A549 (cell line): ENCODE data around the gene TBC1D10A. TPM values are rescaled to one million over a fixed set of nuclear protein-coding genes. Genes with fewer than 3 reads are reported as not detected.

Source experiments
- ATAC-seq, 2 experiments: fragments of 200-7000 bp in 1 of 2; fragments of >200 bp in 1 of 2; cut with Nextera tagmentation in 1 of 2; cut with Tn5 transposase in 1 of 2; 3 replicates each; pipeline versions ENCODE4 v1.8.0 to v1.9.1; 2018 to 2020; ENCODE audit warnings: mild to moderate bottlenecking in 1 of 2, moderate library complexity in 1 of 2
- CTCF ChIA-PET: fragments of 300-600 bp; sonication (Branson Sonifier 250); formaldehyde crosslinking; extraction: SDS; loops from one replicate; lab custom pipeline; 2021; ENCODE audit warnings: antibody characterized with exemption, inconsistent platforms; lab: Yijun Ruan, JAX
- POLR2A ChIA-PET: fragments of 350-600 bp; formaldehyde crosslinking; extraction: SDS; loops from one replicate; lab custom pipeline; 2021; ENCODE audit warnings: antibody characterized with exemption, inconsistent platforms; lab: Yijun Ruan, JAX
- DNase-seq, 2 experiments: peaks; one replicate each; pipeline versions ENCODE4 v3.0.0 to v3.0.0-alpha.2; 2011 to 2016; ENCODE audit warnings: low read depth in 1 of 2, low spot score in 1 of 2
- FAIRE-seq: peaks from 2 replicates; lab custom pipeline; 2011; peaks lifted over from hg19 to GRCh38; lab: Jason Lieb, UNC
- H3K27ac ChIP-seq, 2 experiments: fragments of >200 bp; sonication (Bioruptor Twin); formaldehyde crosslinking; 3 replicates each; pipeline ENCODE4 v1.5.1; 2016 to 2017
- H3K4me1 ChIP-seq: fragments of >200 bp; sonication (Bioruptor Twin); formaldehyde crosslinking; 3 replicates; pipeline ENCODE4 v1.6.1; 2016
- H3K4me2 ChIP-seq: fragments of >200 bp; sonication (Bioruptor Twin); formaldehyde crosslinking; 3 replicates; pipeline ENCODE4 v1.6.1; 2016
- H3K4me3 ChIP-seq: fragments of >200 bp; sonication (Bioruptor Twin); formaldehyde crosslinking; 3 replicates; pipeline ENCODE4 v1.5.1; 2016
- H3K9me3 ChIP-seq: fragments of >200 bp; sonication (Bioruptor Twin); formaldehyde crosslinking; 3 replicates; pipeline ENCODE4 v1.6.1; 2016
- BHLHE40 ChIP-seq: IDR thresholded peaks from 2 replicates; pipeline ENCODE4 v1.6.1; 2012; ENCODE audit warnings: low read depth, low read length, inconsistent platforms
- CHD2 ChIP-seq: fragments of 150-350 bp; IDR thresholded peaks from 2 replicates; pipeline ENCODE4 v1.6.1; 2014; ENCODE audit warnings: low read length; ENCODE audit not compliant: partially characterized antibody
- CHD4 ChIP-seq: fragments of 200-600 bp; sonication (generic); IDR thresholded peaks from 2 replicates; pipeline ENCODE4 v1.6.1; 2016; ENCODE audit warnings: antibody characterized with exemption, mild to moderate bottlenecking, borderline replicate concordance
- EHF ChIP-seq: fragments of 250-450 bp; sonication (Bioruptor Pico); IDR thresholded peaks from 2 replicates; pipeline ENCODE4 v1.5.0; 2020; ENCODE audit warnings: mild to moderate bottlenecking
- EHMT2 ChIP-seq: fragments of 200-600 bp; sonication (generic); IDR thresholded peaks from 2 replicates; pipeline ENCODE4 v1.6.1; 2016; ENCODE audit warnings: antibody characterized with exemption, low read depth, mild to moderate bottlenecking, moderate library complexity
- ELK1 ChIP-seq: fragments of 150-350 bp; IDR thresholded peaks from 2 replicates; pipeline ENCODE4 v1.6.1; 2014; ENCODE audit warnings: low read depth, mild to moderate bottlenecking, low read length
- ESRRA ChIP-seq: fragments of 150-350 bp; IDR thresholded peaks from 2 replicates; pipeline ENCODE4 v1.6.1; 2014; ENCODE audit warnings: mild to moderate bottlenecking, low read length, borderline replicate concordance
- HDAC2 ChIP-seq: fragments of 200-600 bp; sonication (generic); IDR thresholded peaks from 2 replicates; pipeline ENCODE4 v1.6.1; 2016
- HOXA7 ChIP-seq: fragments of 250-450 bp; sonication (Bioruptor Pico); IDR thresholded peaks from 2 replicates; pipeline ENCODE4 v1.5.0; 2020; ENCODE audit warnings: mild to moderate bottlenecking, moderate library complexity
- JUN ChIP-seq, 2 experiments: fragments of >200 bp; sonication (Bioruptor Twin); formaldehyde crosslinking; IDR thresholded peaks; 2 replicates in 1 of 2; 3 replicates in 1 of 2; pipeline ENCODE4 v1.6.1; 2016 to 2017
- KDM5A ChIP-seq: fragments of 200-600 bp; sonication (generic); IDR thresholded peaks from 2 replicates; pipeline ENCODE4 v1.6.1; 2016; ENCODE audit warnings: antibody characterized with exemption, mild to moderate bottlenecking
- MAZ ChIP-seq: fragments of 150-350 bp; IDR thresholded peaks from 2 replicates; pipeline ENCODE4 v1.6.1; 2014; ENCODE audit warnings: antibody characterized with exemption, low read depth, low read length, borderline replicate concordance
- NFE2L2 ChIP-seq: fragments of 150-350 bp; conservative IDR thresholded peaks from 2 replicates; pipeline ENCODE4 v1.6.1; 2014; ENCODE audit warnings: low read length
- POLR2A ChIP-seq: IDR thresholded peaks from 2 replicates; pipeline ENCODE4 v1.6.1; 2012; ENCODE audit warnings: mild to moderate bottlenecking, low read length
- POLR2AphosphoS2 ChIP-seq: conservative IDR thresholded peaks from 2 replicates; pipeline ENCODE4 v1.6.1; 2012; ENCODE audit warnings: low read length, improper control_type of control experiment, inconsistent platforms
- RAD21 ChIP-seq, 2 experiments: fragments of >200 bp in 1 of 2; sonication (Bioruptor Twin) in 1 of 2; formaldehyde crosslinking in 1 of 2; IDR thresholded peaks in 1 of 2; conservative IDR thresholded peaks in 1 of 2; 2 replicates in 1 of 2; 3 replicates in 1 of 2; pipeline ENCODE4 v1.6.1; 2012 to 2018; ENCODE audit warnings: inconsistent platforms in 1 of 2
- RARB ChIP-seq: fragments of 250-450 bp; sonication (Bioruptor Pico); IDR thresholded peaks from 2 replicates; pipeline ENCODE4 v1.8.0; 2021; ENCODE audit warnings: mild to moderate bottlenecking, moderate library complexity
- RFX5 ChIP-seq: fragments of 450-650 bp; IDR thresholded peaks from 2 replicates; pipeline ENCODE4 v1.7.1; 2014; ENCODE audit warnings: antibody characterized with exemption, mild to moderate bottlenecking, moderate library complexity
- SMC3 ChIP-seq: fragments of >200 bp; sonication (Bioruptor Twin); formaldehyde crosslinking; IDR thresholded peaks from 3 replicates; pipeline ENCODE4 v1.6.1; 2018; ENCODE audit warnings: inconsistent platforms
- SREBF2 ChIP-seq: fragments of 450-650 bp; IDR thresholded peaks from 2 replicates; pipeline ENCODE4 v1.6.1; 2014; ENCODE audit warnings: mild to moderate bottlenecking, moderate library complexity
- ZNF302 ChIP-seq: fragments of 250-450 bp; sonication (Bioruptor Pico); IDR thresholded peaks from 2 replicates; pipeline ENCODE4 v1.9.0; 2021; ENCODE audit warnings: inconsistent platforms, mild to moderate bottlenecking, moderate library complexity
- ZSCAN20 ChIP-seq: fragments of 250-450 bp; sonication (Bioruptor Pico); IDR thresholded peaks from 2 replicates; pipeline ENCODE4 v1.8.0; 2022; ENCODE audit warnings: mild to moderate bottlenecking, moderate library complexity
- WGBS: methylation state at CpG from one replicate; pipeline ENCODE4 v1.1.6; 2017; ENCODE audit errors: missing lambda C conversion rate; 5-methylcytosine and 5-hydroxymethylcytosine counted together
- polyA plus RNA-seq, 4 experiments: library from polyadenylated mRNA; depleted of rRNA in 3 of 4; stranded (reverse); fragments of >200 nt; fragmentation: RNase III in 1 of 4; extraction: RNeasy Plus Mini Kit Qiagen cat#74134 plus additional on column Dnase treatment in 1 of 4; gene quantifications; 2 replicates in 3 of 4; 3 replicates in 1 of 4; pipeline ENCODE4 v1.2.3, GENCODE V29; 2011 to 2017
- TF ChIP-seq, protein P1 (sequence below): fragments of >200 bp; sonication (Bioruptor Twin); formaldehyde crosslinking; IDR thresholded peaks from 2 replicates; pipeline ENCODE4 v1.6.1; 2016
- TF ChIP-seq, protein P2 (sequence below): IDR thresholded peaks from 2 replicates; pipeline ENCODE4 v1.6.1; 2012

Gene TBC1D10A
- polyA plus RNA-seq, 2 of the 4 experiments (the other 2 are of a cell fraction) = 5.8 to 6.8 TPM

DNA sequence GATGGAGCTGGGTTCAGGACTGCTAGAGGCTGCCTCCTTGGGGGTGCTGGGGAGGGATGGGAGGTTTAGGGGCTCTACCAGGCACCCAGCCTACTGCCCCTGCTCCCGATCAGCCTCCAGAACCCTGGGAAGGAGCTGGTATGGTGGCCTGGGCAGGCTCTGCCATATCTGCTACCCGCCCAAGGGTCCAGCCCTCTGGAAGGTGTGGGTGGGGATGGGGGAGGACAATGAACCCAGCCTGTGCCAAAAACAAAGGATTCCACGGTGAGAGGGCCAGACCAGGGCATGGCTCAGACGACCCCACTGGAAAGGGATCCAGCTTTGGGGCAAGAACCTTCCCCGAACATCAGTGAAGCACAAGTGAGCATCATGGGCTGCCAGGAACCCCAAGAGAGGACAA, 40.4 kb downstream of the TBC1D10A start:
- ATAC-seq (no peak), FAIRE-seq (no peak), DNase-seq (no peak)
- Histone ChIP-seq H3K27ac (peak overlapping the region; percentile 76 to 92), H3K9me3 (no peaks in the 10 kb centered on the region), H3K4me1 (peaks cover 40% of the 10 kb centered on the region), H3K4me2 (peak overlapping the region; percentile 92; the same call in 1 of the 3 replicates), H3K4me3 (no peak overlapping the region)
- 65% methylated on average over 4 of the region's 5 CpGs for WGBS
- CTCF ChIA-PET = interaction anchor here (0.6 to 4.0 kb wide), 13 partner anchors 9 to 197 kb away, joined by 3 to 37 read pairs (median 4); partner anchors contain the start of gene RNF215
- POLR2A ChIA-PET = no interaction called here
- TF ChIP-seq MAZ (no peak), JUN (IDR thresholded peaks at IDR 0.05) (no peak), EHF (CRISPR knock-in tag) (no peak), ELK1 (no peak), SREBF2 (no peak), SMC3 (no peak)
- TF ChIP-seq, protein P1, sequence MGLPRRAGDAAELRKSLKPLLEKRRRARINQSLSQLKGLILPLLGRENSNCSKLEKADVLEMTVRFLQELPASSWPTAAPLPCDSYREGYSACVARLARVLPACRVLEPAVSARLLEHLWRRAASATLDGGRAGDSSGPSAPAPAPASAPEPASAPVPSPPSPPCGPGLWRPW = no peak
- TF ChIP-seq, protein P2, sequence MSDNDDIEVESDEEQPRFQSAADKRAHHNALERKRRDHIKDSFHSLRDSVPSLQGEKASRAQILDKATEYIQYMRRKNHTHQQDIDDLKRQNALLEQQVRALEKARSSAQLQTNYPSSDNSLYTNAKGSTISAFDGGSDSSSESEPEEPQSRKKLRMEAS = no peak

DNA sequence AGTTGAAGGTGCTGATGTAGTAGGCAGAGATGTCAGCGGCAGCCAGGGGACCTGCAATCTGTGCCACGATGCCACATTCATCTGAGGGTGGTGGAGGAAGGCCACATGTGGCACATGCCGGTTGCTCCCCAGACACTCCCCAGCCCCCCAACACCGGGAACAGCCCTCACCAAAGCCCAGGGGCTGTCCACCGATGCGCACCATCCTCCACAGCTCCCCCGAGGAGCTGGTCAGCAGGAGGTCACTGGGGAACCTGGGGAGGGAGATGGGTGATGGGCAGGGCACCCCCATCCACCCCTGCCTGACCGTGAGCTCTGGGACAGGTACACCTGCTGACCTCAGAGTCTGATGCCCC, 40.9 kb downstream of the TBC1D10A start:
- WGBS = 89% methylated on average over 3 of the region's 8 CpGs
- FAIRE-seq = no peak

GRCh38 chr22:30285176-30285845, 41.4 kb downstream of the TBC1D10A start:
- ATAC-seq (no peak), FAIRE-seq (no peak), DNase-seq (no peak)
- Histone ChIP-seq H3K27ac (peak overlapping the region; percentile 76 to 92; a peak in 4 of 6 replicates), H3K4me3 (no peak overlapping the region), H3K4me2 (no peak overlapping the region), H3K4me1 (peaks cover 31% of the 10 kb centered on the region), H3K9me3 (no peaks in the 10 kb centered on the region)
- 96% methylated on average over 20 of the region's 27 CpGs for WGBS
- ChIA-PET POLR2A (no interaction called here), CTCF (interaction anchor here (1.0 to 4.0 kb wide), 8 partner anchors 8 to 196 kb away, joined by 3 to 34 read pairs (median 4); no protein-coding TSS in a partner anchor)
- TF ChIP-seq ESRRA (no peak), CHD4 (no peak), HOXA7 (no peak), POLR2AphosphoS2 (no peak), KDM5A (no peak), RFX5 (no peak), RARB (CRISPR knock-in tag) (no peak), ZNF302 (no peak), EHMT2 (no peak), POLR2A (no peak), CHD2 (no peak), ELK1 (no peak), RAD21 (conservative IDR thresholded peaks at IDR 0.05 in 1 of 2, IDR thresholded peaks at IDR 0.05 in 1 of 2) (no peak), MAZ (no peak), SREBF2 (no peak), NFE2L2 (no peak), JUN (IDR thresholded peaks at IDR 0.05) (no peak), ZSCAN20 (CRISPR knock-in tag) (no peak)
- TF ChIP-seq, protein P2 = no peak

More for the DNA sequence above, 40.9 kb downstream of the TBC1D10A start:
- peaks cover 36% of the 10 kb centered on the region for H3K4me1 ChIP-seq
- peak overlapping the region; percentile 76 to 92; a peak in 5 of 6 replicates for H3K27ac ChIP-seq
- ChIA-PET POLR2A (no interaction called here), CTCF (interaction anchor here (0.6 to 4.0 kb wide), 13 partner anchors 9 to 197 kb away, joined by 3 to 37 read pairs (median 4); partner anchors contain the start of gene RNF215)
- no peak overlapping the region for H3K4me3 ChIP-seq
- H3K9me3 ChIP-seq = no peaks in the 10 kb centered on the region
- no peak for ATAC-seq
- H3K4me2 ChIP-seq = no peak overlapping the region
- TF ChIP-seq HDAC2 (no peak), BHLHE40 (no peak), HOXA7 (no peak)
- no peak for DNase-seq
